Measurements from ENCODE around the gene SPEG. TPM values are rescaled to one million over a fixed set of nuclear protein-coding genes. Genes with fewer than 3 reads are reported as not detected.

SPEG gene
- total and polyA plus RNA-seq, 2 donors (not counting 3 experiments of a cell fraction or from before 2014, with no cell fraction given) = 0.84 to 3.5 TPM

- Histone ChIP-seq H3K9me1 (replicated peaks; ENCODE audit: control insufficient read depth, extremely low read depth, insufficient read depth, low read length) (no peaks in the 10 kb centered on the region), H3K4me3 (replicated peaks in 1 of 3; ENCODE audit: insufficient read depth in 1 of 3, low read depth in 1 of 3, low read length in 3 of 3) (no peak overlapping the region), H3K9ac (replicated peaks; ENCODE audit: extremely low read depth, insufficient read depth, low read length) (no peak overlapping the region), H3K79me2 (ENCODE audit: control insufficient read depth, insufficient read depth, low read length) (no peaks in the 10 kb centered on the region), H3K27ac (ENCODE audit: insufficient read depth, low read depth, low read length) (no peak overlapping the region), H3K9me3 (replicated peaks; ENCODE audit: control insufficient read depth, insufficient read depth, low read length) (no peaks in the 10 kb centered on the region), H3K27me3 (ENCODE audit: control insufficient read depth in 2 of 2, insufficient read depth in 2 of 2, low read length in 2 of 2) (peaks cover 33 to 36% of the 10 kb centered on the region in 2 experiments), H3K4me1 (ENCODE audit: control insufficient read depth, extremely low read depth, insufficient read depth, low read length) (peaks cover 12% of the 10 kb centered on the region), H4K20me1 (replicated peaks; ENCODE audit: control insufficient read depth, extremely low read depth, insufficient read depth, low read length) (no peaks in the 10 kb centered on the region), H3K36me3 (ENCODE audit: control insufficient read depth in 2 of 2, extremely low read depth in 1 of 2, insufficient read depth in 2 of 2, low read length in 2 of 2) (no peaks in the 10 kb centered on the region), H2AFZ (ENCODE audit: low read depth, low read length) (no peak overlapping the region), H3K4me2 (ENCODE audit: insufficient read depth, low read length) (no peak overlapping the region)
- FAIRE-seq (no peak), DNase-seq (ENCODE audit: low read depth, low spot score) (no peak)
- ChIA-PET POLR2A (no interaction called here), CTCF (interaction anchor here (0.7 to 19.9 kb wide), 31 partner anchors 12 to 467 kb away, joined by 3 to 731 read pairs (median 6); partner anchors contain the start of genes ASIC4, CHPF, DNPEP and OBSL1)
- dilution Hi-C loops (cut with MboI; ENCODE audit: extremely low pct_ligation_motif_present, low sequenced_read_pairs) (no loop called here), intact Hi-C loops (cut with micrococcal nuclease) (no loop called here)
- no TSS peak for BruUV-seq (replicated peaks)
- no peak for TF ChIP-seq POLR2AphosphoS5 (IDR thresholded peaks at IDR 0.05; ENCODE audit: insufficient read depth, low read depth, low read length)
- TF ChIP-seq JUN (IDR thresholded peaks at IDR 0.05; ENCODE audit: borderline replicate concordance, insufficient read depth, insufficient read length, low read depth) = no peak
- TF ChIP-seq MYC (IDR thresholded peaks at IDR 0.05; ENCODE audit: low read depth, low read length) = no peak
- no peak for TF ChIP-seq POLR2A (IDR thresholded peaks at IDR 0.05; ENCODE audit: low read depth, low read length)
- TF ChIP-seq FOS (IDR thresholded peaks at IDR 0.05; ENCODE audit: borderline replicate concordance, insufficient read depth, low read length) = no peak
- no peak for TF ChIP-seq CTCF (IDR thresholded peaks at IDR 0.05; ENCODE audit: extremely low read depth in 1 of 2, insufficient read depth in 1 of 2, low read depth in 1 of 2, low read length in 2 of 2)
- no peak for TF ChIP-seq EZH2 (IDR thresholded peaks at IDR 0.05; ENCODE audit: borderline replicate concordance, low read depth, low read length, severe bottlenecking)
- TF ChIP-seq GATA2 (IDR thresholded peaks at IDR 0.05; ENCODE audit: insufficient read depth, insufficient read length, low read depth, low read length) = no peak
- no peak for TF ChIP-seq MAX (IDR thresholded peaks at IDR 0.05; ENCODE audit: insufficient read depth, insufficient read length)
These were observed 61.7 kb downstream of the SPEG start for GRCh38 chr2:219496247-219496824.
